ENCODE measurements around the gene PADI3. TPM values are rescaled to one million over a fixed set of nuclear protein-coding genes. Genes with fewer than 3 reads are reported as not detected.

Gene PADI3
- total RNA-seq, 1 experiment from 2014 or later, result 3.6 TPM

GRCh38 chr1:17296086-17296485 lies 47.2 kb downstream of the PADI3 start:
- Histone ChIP-seq H3K36me3 (no peaks in the 10 kb centered on the region), H3K9me3 (replicated peaks) (0 out of 2 replicates have a peak, but pooled peaks cover under 1% of the 10 kb centered on the region), H3K4me3 (no peak overlapping the region), H3K4me1 (replicated peaks) (no peaks in the 10 kb centered on the region), H3K27me3 (replicated peaks) (peaks cover 3% of the 10 kb centered on the region; the same call in 1 of the 2 replicates), H3K27ac (no peak overlapping the region)
- DNase-seq (ENCODE audit: low read depth in 1 of 2, low spot score in 2 of 2), result no peak

GRCh38 chr1:17297991-17298390 lies 49.1 kb downstream of the PADI3 start:
- H3K27me3 ChIP-seq (replicated peaks), result peaks cover 3% of the 10 kb centered on the region; the same call in 1 of the 2 replicates
- no peak overlapping the region for H3K27ac ChIP-seq
- no peaks in the 10 kb centered on the region for H3K36me3 ChIP-seq
- H3K9me3 ChIP-seq (replicated peaks), result peaks cover 16% of the 10 kb centered on the region
- H3K4me3 ChIP-seq, result no peak overlapping the region
- H3K4me1 ChIP-seq (replicated peaks), result no peaks in the 10 kb centered on the region
- DNase-seq (ENCODE audit: low read depth in 1 of 2, low spot score in 2 of 2), result no peak

DNA sequence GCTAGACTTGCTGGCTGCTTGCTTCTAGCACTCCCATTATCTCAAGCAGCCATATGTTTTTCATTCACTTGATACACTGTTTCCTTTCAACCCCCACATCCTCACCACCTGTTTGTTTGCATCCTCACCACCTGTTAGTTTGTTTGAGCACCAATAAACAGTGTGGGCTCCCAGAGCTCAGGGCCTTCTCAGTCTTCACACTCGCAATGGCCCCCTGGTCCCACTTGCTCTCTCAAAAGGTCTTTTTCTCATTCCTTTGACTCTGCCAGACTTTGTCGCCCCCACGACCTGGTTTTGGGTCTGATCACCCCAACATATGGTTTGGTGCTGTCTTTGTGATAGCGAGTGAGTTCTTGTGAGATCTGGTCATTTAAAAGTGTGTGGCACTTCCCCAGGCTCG lies 52.9 kb downstream of the PADI3 start:
- Histone ChIP-seq H3K4me3 (no peak overlapping the region), H3K4me1 (replicated peaks) (no peaks in the 10 kb centered on the region), H3K36me3 (no peaks in the 10 kb centered on the region), H3K27ac (no peak overlapping the region), H3K9me3 (replicated peaks) (peaks cover 16% of the 10 kb centered on the region), H3K27me3 (replicated peaks) (peaks cover 3% of the 10 kb centered on the region; the same call in 1 of the 2 replicates)
- DNase-seq (ENCODE audit: low read depth in 1 of 2, low spot score in 2 of 2), result no peak

DNA sequence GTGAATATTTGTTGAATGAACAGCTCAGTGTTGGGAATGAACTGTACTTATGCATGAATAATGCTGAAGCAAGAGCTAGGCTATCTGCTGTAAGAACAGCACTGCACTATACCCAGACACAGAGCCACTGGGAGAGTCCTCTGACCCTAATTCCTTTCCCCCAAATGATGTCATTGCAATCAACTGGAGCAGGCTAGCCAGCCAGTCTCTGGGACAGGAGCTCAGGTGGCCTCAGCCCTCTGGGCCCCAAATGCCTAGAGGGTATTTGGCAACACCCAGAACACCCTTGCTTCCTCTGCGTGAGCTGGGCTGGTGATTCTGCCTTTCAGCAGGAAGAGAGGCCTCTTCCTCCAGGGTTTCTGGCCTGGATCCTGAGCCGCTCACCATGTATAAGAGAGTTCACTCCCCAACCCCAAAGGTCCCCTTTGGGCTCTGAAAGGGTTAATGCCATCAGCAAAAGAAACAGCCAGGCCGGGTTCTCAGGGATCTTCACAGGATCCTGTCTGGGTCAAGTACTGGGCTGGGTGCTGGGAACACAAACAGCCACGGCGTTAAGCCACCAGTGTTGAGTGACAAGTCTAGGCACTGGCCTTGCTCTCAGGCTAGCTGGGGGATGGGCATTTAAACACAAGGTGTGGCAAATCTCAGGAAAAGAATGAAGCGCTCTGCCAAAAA lies 55.4 kb downstream of the PADI3 start:
- no peak for DNase-seq (ENCODE audit: low read depth in 1 of 2, low spot score in 2 of 2)
- Histone ChIP-seq H3K4me3 (no peak overlapping the region), H3K36me3 (no peaks in the 10 kb centered on the region)

GRCh38 chr1:17304826-17305175 lies 55.9 kb downstream of the PADI3 start:
- Histone ChIP-seq H3K4me3 (no peak overlapping the region), H3K27ac (no peak overlapping the region), H3K36me3 (no peaks in the 10 kb centered on the region), H3K4me1 (replicated peaks) (no peaks in the 10 kb centered on the region), H3K9me3 (replicated peaks) (peaks cover 16% of the 10 kb centered on the region), H3K27me3 (replicated peaks) (peaks cover 7% of the 10 kb centered on the region; the same call in 1 of the 2 replicates)
- no peak for DNase-seq (ENCODE audit: low read depth in 1 of 2, low spot score in 2 of 2)

More for the DNA sequence above, 55.4 kb downstream of the PADI3 start:
- Histone ChIP-seq H3K27me3 (replicated peaks) (peaks cover 4% of the 10 kb centered on the region; the same call in 1 of the 2 replicates), H3K9me3 (replicated peaks) (peaks cover 16% of the 10 kb centered on the region), H3K27ac (no peak overlapping the region), H3K4me1 (replicated peaks) (no peaks in the 10 kb centered on the region)

DNA sequence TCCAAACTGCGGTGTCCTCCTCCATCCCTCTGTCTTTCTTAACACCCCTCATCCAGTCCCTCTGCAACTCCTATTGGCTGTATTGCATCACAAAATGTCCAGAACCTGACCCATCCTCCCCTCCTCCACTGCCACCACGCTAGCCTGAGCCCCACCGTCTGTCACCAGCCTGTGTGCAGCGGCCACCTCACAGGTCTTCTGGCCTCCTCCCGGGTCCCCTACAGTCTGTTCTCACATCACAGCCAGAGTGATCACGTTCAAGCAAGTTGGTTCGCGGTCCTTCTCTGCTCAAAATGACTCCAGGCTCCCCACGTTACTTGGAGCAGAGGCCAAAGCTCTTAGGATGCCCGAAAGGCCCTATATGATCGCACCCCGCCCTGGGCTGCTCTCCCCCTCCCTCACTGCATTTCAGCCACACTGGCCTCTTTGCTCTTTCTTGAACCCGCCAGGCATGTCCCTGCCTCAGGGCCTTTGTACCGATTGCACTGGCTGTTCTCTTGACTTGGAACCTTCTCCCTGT lies 56.7 kb downstream of the PADI3 start:
- Histone ChIP-seq H3K9me3 (replicated peaks) (peaks cover 16% of the 10 kb centered on the region), H3K36me3 (no peaks in the 10 kb centered on the region), H3K4me3 (no peak overlapping the region), H3K4me1 (replicated peaks) (no peaks in the 10 kb centered on the region), H3K27me3 (replicated peaks) (peaks cover 7% of the 10 kb centered on the region; the same call in 1 of the 2 replicates), H3K27ac (no peak overlapping the region)
- no peak for DNase-seq (ENCODE audit: low read depth in 1 of 2, low spot score in 2 of 2)

GRCh38 chr1:17306407-17306806 lies 57.5 kb downstream of the PADI3 start:
- Histone ChIP-seq H3K9me3 (replicated peaks) (peaks cover 13% of the 10 kb centered on the region), H3K36me3 (no peaks in the 10 kb centered on the region), H3K4me3 (no peak overlapping the region), H3K27ac (no peak overlapping the region), H3K27me3 (replicated peaks) (peaks cover 7% of the 10 kb centered on the region; the same call in 1 of the 2 replicates), H3K4me1 (replicated peaks) (no peaks in the 10 kb centered on the region)
- DNase-seq (ENCODE audit: low read depth in 1 of 2, low spot score in 2 of 2), result no peak

DNA sequence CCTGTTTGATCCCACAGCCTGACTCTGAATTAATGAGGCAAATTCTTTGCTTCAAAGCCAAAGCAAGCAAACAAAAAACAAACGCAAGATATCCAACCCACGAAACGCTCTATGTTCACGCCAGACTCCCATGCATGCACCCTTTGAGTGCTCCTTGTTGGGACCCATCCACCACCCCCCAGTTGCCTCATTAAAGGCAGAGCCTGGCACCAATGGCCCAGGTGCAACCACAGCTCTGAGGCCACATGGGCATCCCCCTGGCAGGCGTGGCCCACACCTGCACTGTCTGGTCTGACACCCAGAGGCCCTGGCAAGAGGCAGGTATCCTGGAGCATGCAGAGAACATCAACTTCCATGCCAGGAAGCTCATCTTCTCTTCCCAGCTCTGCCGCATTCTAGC lies 58.0 kb downstream of the PADI3 start:
- Histone ChIP-seq H3K4me3 (no peak overlapping the region), H3K4me1 (replicated peaks) (no peaks in the 10 kb centered on the region), H3K27me3 (replicated peaks) (peaks cover 7% of the 10 kb centered on the region; the same call in 1 of the 2 replicates), H3K9me3 (replicated peaks) (peaks cover 10% of the 10 kb centered on the region), H3K36me3 (no peaks in the 10 kb centered on the region), H3K27ac (no peak overlapping the region)
- no peak for DNase-seq (ENCODE audit: low read depth in 1 of 2, low spot score in 2 of 2)

DNA sequence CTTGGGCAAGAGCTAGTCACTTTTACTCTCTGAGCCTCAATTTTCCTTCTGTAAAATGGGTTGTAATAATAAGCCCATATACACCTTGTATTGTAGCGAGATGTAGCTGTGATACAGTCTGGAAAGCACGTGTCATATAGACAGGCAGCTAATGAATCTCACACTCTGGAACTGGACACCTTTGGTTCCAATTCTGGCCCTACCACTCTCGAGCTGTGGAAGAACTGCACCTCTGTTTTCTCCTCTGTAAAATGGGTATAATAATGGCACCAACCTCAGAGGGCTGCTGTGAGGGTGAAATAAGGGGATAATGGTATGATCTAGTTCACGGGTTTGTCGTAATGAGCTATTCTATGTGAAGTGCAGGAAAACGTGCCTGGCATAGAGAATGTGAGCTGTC lies 58.4 kb downstream of the PADI3 start:
- Histone ChIP-seq H3K27ac (no peak overlapping the region), H3K9me3 (replicated peaks) (peaks cover 6% of the 10 kb centered on the region), H3K27me3 (replicated peaks) (peaks cover 7% of the 10 kb centered on the region; the same call in 1 of the 2 replicates), H3K4me1 (replicated peaks) (no peaks in the 10 kb centered on the region), H3K4me3 (no peak overlapping the region), H3K36me3 (no peaks in the 10 kb centered on the region)
- no peak for DNase-seq (ENCODE audit: low read depth in 1 of 2, low spot score in 2 of 2)

DNA sequence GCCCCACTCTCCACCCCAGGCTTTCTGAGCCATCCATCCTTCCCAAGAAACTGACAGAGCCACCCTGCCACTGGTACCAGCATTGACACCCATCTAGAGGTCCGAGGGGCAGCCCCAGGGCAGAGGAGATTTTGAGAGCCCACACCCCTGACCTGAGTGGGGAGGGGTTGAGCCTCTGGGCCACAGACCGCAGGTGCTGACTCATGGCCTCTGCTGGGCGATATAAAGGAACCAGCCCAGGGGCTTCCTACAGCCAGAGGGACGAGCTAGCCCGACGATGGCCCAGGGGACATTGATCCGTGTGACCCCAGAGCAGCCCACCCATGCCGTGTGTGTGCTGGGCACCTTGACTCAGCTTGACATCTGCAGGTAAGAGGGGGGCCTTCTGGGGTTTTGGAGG lies 59.0 kb downstream of the PADI3 start, which contains the start of gene PADI4:
TSS of gene PADI4 (plus strand) at position 252 of the 400 bp plus-strand sequence. CDS start at position 278, 26 bp downstream.
- H3K36me3 ChIP-seq, result no peaks in the 10 kb centered on the region
- no peak within 1 kb of the TSS for H3K4me3 ChIP-seq
- H3K4me1 ChIP-seq (replicated peaks), result no peaks in the 10 kb centered on the region
- no peaks in the 10 kb centered on the region for H3K9me3 ChIP-seq (replicated peaks)
- H3K27ac ChIP-seq, result no peak within 1 kb of the TSS
- DNase-seq (ENCODE audit: low read depth in 1 of 2, low spot score in 2 of 2), result no peak
- H3K27me3 ChIP-seq (replicated peaks), result peaks cover 7% of the 10 kb centered on the region; the same call in 1 of the 2 replicates

DNA sequence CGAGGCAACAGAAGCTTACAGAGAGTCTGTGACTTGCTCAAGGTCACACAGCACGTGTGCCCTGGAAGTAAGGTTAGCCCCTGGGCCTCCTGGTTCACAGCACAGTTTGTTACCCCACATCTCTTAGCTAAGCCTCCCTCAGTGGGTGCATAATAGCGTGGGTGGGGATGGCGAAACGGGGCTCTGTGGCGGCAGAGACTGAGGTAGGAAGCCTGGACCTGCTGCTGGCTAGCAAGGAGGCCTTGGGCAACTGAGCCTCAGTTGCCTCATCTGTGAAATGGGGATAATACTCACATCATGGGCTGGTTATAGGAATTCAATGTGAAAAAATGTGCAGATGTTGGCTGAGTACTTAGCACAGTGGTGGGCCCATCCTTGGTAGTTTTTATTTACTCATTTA lies 59.7 kb downstream of the PADI3 start:
- H3K36me3 ChIP-seq, result no peaks in the 10 kb centered on the region
- no peak overlapping the region for H3K27ac ChIP-seq
- peaks cover 7% of the 10 kb centered on the region; the same call in 1 of the 2 replicates for H3K27me3 ChIP-seq (replicated peaks)
- no peaks in the 10 kb centered on the region for H3K4me1 ChIP-seq (replicated peaks)
- no peaks in the 10 kb centered on the region for H3K9me3 ChIP-seq (replicated peaks)
- DNase-seq (ENCODE audit: low read depth in 1 of 2, low spot score in 2 of 2), result no peak
- no peak overlapping the region for H3K4me3 ChIP-seq

DNA sequence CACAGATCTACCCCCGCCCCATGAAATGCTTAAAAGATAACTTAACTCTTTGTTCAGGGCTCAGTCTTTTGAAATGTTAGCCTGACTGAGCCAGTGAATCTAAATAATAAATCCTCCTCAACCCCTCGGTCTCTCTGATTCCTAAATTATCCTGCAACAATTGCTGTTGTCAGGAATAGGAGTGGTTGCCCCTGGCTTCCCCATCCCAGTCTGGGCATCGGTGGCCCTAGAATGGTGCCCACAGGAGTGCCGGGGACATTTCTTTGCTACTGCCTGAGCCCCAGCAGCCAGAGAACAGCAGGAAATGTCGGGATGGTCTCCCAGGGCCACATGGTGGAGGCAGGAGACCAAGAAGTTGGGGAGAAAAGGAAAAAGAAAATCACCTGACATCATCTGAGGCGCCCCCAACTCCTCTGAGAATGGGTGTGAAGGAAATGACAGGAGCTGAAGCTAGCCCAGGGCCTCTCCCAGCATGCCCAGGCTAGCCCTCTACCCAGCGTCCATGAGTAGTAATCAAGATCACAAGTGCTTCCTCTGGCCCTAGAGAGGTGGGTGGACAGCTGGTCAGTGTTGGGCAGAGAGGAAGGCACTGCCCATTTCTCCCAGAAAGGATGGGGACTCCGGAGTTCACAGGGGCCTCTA lies 60.6 kb downstream of the PADI3 start:
- DNase-seq (ENCODE audit: low read depth in 1 of 2, low spot score in 2 of 2), result no peak
- no peak overlapping the region for H3K27ac ChIP-seq
- no peaks in the 10 kb centered on the region for H3K4me1 ChIP-seq (replicated peaks)
- no peaks in the 10 kb centered on the region for H3K9me3 ChIP-seq (replicated peaks)
- no peaks in the 10 kb centered on the region for H3K36me3 ChIP-seq
- peaks cover 10% of the 10 kb centered on the region; the same call in 1 of the 2 replicates for H3K27me3 ChIP-seq (replicated peaks)
- no peak overlapping the region for H3K4me3 ChIP-seq

- no peaks in the 10 kb centered on the region for H3K4me1 ChIP-seq (replicated peaks)
- no peak for DNase-seq (ENCODE audit: low read depth in 1 of 2, low spot score in 2 of 2)
- H3K4me3 ChIP-seq, result no peak overlapping the region
- no peaks in the 10 kb centered on the region for H3K36me3 ChIP-seq
- H3K27ac ChIP-seq, result no peak overlapping the region
- H3K27me3 ChIP-seq (replicated peaks), result peaks cover 10% of the 10 kb centered on the region; the same call in 1 of the 2 replicates
- no peaks in the 10 kb centered on the region for H3K9me3 ChIP-seq (replicated peaks)
Observed at GRCh38 chr1:17310068-17310640, 61.3 kb downstream of the PADI3 start.

Measured in SJSA1 (cell line).